PC-9 (cell line): ENCODE data around the gene DERL3.

Experiments
- EZH2 ChIP-seq: fragments of 200-600 bp; sonication (generic); IDR thresholded peaks from 2 replicates; pipeline ENCODE4 v1.8.0; 2017; ENCODE audit warnings: antibody characterized with exemption, low read depth
- TF ChIP-seq, protein P1 (sequence below): fragments of 200-600 bp; sonication (generic); conservative IDR thresholded peaks from 2 replicates; pipeline ENCODE4 v1.6.1; 2017; ENCODE audit warnings: mixed run types, antibody characterized with exemption, mild to moderate bottlenecking, moderate library complexity

DNA sequence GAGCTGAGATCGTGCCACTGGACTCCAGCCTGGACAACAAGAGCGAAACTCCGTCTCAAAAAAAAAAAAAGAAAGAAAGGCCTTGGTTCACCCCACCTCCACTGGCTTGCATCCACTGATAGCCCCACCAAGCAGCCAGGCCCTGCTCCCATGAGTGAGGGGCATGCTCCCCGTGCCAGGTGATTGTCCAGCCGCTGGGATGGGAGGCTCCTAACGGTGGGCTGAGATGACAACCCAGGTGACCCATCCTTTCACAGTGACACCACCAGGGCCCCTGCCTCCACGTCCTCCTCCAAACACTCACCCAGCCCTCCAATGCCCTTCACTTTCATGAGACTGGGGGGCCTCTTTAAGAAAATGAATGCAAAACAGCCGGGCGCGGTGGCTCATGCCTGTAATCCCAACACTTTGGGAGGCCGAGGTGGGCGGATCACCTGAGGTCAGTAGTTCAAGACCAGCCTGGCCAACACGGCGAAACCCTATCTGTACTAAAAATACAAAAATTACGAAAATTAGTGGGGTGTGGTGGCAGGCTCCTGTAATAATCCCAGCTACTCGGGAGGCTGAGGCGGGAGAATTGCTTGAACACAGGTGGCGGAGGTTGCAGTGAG lies 8.6 kb upstream of the DERL3 start:
- TF ChIP-seq EZH2, result no peak
- TF ChIP-seq, protein P1, sequence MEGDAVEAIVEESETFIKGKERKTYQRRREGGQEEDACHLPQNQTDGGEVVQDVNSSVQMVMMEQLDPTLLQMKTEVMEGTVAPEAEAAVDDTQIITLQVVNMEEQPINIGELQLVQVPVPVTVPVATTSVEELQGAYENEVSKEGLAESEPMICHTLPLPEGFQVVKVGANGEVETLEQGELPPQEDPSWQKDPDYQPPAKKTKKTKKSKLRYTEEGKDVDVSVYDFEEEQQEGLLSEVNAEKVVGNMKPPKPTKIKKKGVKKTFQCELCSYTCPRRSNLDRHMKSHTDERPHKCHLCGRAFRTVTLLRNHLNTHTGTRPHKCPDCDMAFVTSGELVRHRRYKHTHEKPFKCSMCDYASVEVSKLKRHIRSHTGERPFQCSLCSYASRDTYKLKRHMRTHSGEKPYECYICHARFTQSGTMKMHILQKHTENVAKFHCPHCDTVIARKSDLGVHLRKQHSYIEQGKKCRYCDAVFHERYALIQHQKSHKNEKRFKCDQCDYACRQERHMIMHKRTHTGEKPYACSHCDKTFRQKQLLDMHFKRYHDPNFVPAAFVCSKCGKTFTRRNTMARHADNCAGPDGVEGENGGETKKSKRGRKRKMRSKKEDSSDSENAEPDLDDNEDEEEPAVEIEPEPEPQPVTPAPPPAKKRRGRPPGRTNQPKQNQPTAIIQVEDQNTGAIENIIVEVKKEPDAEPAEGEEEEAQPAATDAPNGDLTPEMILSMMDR, result no peak
